ENCODE data around the gene CNOT3.
A peak's percentile ranks its signal among the peaks of the same experiment; 100 is the strongest.
"Not testable (repeated sequence)": the region's sequence is repeated elsewhere in the genome, so short reads cannot be mapped to it uniquely, and the experiment has no call there.

CNOT3 gene

GRCh38 chr19:54137699-54138488 is at the start of gene CNOT3:
CNOT3 (plus strand) TSS chr19:54137762; CDS start chr19:54142979, 5,217 bp downstream.
- DNase-seq (ENCODE audit: low read depth): no peak
- no peak for TF ChIP-seq CTCF (conservative IDR thresholded peaks at IDR 0.05; ENCODE audit: low read length)
- peak within 1 kb of the TSS; percentile 75 for H3K4me3 ChIP-seq (ENCODE audit: low read length)

DNA sequence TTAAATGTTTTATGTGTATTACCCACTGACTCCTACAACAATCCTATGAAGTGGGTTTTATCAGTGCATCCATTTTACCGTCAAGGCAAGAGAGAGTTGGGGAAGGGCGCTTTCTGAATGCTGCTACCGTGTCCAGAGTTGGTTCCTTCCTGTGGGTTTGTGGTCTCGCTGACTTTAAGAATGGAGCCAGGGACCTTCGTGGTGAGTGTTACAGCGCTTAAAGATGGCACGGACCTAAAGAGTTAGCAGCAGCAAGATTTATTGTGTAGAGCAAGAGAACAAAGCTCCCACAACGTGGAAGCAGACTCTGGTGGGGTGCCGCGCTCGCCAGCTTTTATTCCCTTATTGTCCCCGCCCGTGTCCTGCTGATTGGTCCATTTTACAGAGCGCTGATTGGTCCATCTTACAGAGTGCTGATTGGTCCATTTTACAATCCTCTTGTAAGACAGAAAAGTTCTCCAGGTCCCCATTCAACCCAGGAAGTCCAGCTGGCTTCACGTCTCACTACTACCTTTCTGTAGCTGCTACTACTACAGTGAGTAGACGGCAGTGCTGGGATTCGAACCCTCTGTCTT is 43.0 kb upstream of the CNOT3 start:
- no peak for DNase-seq (ENCODE audit: low read depth)
- H3K4me3 ChIP-seq (ENCODE audit: low read length): no peak overlapping the region
- no peak for TF ChIP-seq CTCF (conservative IDR thresholded peaks at IDR 0.05; ENCODE audit: low read length)

GRCh38 chr19:54095136-54095858 is 42.3 kb upstream of the CNOT3 start:
- no peak for DNase-seq (ENCODE audit: low read depth)
- peak overlapping the region; percentile 49 for H3K4me3 ChIP-seq (ENCODE audit: low read length)
- TF ChIP-seq CTCF (conservative IDR thresholded peaks at IDR 0.05; ENCODE audit: low read length): no peak

- H3K4me3 ChIP-seq (ENCODE audit: low read length): peak overlapping the region; percentile 57
- DNase-seq (ENCODE audit: low read depth): peak; percentile 52
Measured at GRCh38 chr19:54095859-54096616, 41.5 kb upstream of the CNOT3 start.

DNA sequence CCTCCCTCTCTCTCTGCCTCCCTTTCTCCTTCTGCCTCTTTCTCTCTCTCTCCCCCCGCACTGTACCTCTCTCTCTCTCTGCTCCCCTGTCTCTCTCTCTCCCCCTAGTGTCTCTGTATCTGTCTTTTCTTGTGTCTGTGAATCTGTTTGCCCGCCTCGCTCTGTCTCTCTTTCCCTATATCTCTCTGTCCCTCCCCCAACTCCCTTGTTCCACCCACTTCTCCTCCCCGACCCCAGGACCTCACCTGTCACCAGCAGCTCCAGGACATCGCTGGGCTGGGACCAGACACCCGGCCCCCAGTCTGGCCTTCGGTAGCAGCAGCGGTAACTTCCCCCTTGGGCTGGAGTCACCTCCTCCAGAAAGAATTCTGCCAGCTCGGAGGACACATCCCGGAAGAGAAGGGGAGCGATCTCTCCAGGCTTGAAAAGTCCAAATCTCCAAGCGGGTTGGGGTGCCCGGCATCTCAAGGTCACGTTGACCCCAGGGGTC is 40.9 kb upstream of the CNOT3 start:
- TF ChIP-seq CTCF (conservative IDR thresholded peaks at IDR 0.05; ENCODE audit: low read length): peak; percentile 57
- peak overlapping the region; percentile 57 for H3K4me3 ChIP-seq (ENCODE audit: low read length)
- DNase-seq (ENCODE audit: low read depth): peak; percentile 68

GRCh38 chr19:54099190-54099902 is 38.2 kb upstream of the CNOT3 start:
- no peak for TF ChIP-seq CTCF (conservative IDR thresholded peaks at IDR 0.05; ENCODE audit: low read length)
- no peak for DNase-seq (ENCODE audit: low read depth)
- no peak overlapping the region for H3K4me3 ChIP-seq (ENCODE audit: low read length)

DNA sequence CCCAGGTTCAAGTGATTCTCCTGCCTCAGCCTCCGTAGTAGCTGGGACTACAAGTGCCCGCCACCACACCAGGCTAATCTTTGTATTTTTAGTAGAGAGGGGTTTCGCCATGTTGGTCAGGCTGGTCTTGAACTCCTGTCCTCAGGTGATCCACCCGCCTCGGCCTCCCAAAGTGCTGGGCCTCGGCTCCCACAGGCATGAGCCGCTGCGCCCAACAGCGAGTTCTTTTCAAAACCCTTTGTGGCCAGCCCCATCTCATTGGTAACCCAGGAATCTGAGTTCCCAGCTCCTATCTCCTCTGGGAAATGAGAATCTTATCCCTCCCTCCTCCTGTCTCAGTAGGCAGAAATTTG is 37.7 kb upstream of the CNOT3 start:
- DNase-seq (ENCODE audit: low read depth); H3K4me3 ChIP-seq (ENCODE audit: low read length): not testable (repeated sequence)

All from AG10803 (cell line).